Measurements from ENCODE around the gene PIGU. TPM values are rescaled to one million over a fixed set of nuclear protein-coding genes. Genes with fewer than 3 reads are reported as not detected.
"Not testable (repeated sequence)": the region's sequence is repeated elsewhere in the genome, so short reads cannot be mapped to it uniquely, and the experiment has no call there.

Gene PIGU
- polyA plus RNA-seq, 4 donors: 37.0 to 46.1 (median 41.3) TPM

GRCh38 chr20:34539756-34540155 is 137.1 kb downstream of the PIGU start:
- DNase-seq (ENCODE audit: low read depth in 4 of 4, low spot score in 2 of 4): no peak

- DNase-seq (ENCODE audit: low read depth in 4 of 4, low spot score in 2 of 4): no peak
Observed at GRCh38 chr20:34538671-34539123, 138.2 kb downstream of the PIGU start.

- DNase-seq (ENCODE audit: low read depth in 4 of 4, low spot score in 2 of 4): no peak
Observed at GRCh38 chr20:34537651-34538050, 139.2 kb downstream of the PIGU start.

- no peak for DNase-seq (ENCODE audit: low read depth in 4 of 4, low spot score in 2 of 4)
Observed at GRCh38 chr20:34536798-34537394, 140.0 kb downstream of the PIGU start.

GRCh38 chr20:34535857-34536256 is 141.0 kb downstream of the PIGU start:
- no peak for DNase-seq (ENCODE audit: low read depth in 4 of 4, low spot score in 2 of 4)

- DNase-seq (ENCODE audit: low read depth in 4 of 4, low spot score in 2 of 4): no peak
Observed at GRCh38 chr20:34535301-34535840, 141.5 kb downstream of the PIGU start.

- DNase-seq (ENCODE audit: low read depth in 4 of 4, low spot score in 2 of 4): no peak
Observed at GRCh38 chr20:34534391-34535165, 142.3 kb downstream of the PIGU start.

- no peak for DNase-seq (ENCODE audit: low read depth in 4 of 4, low spot score in 2 of 4)
Observed at GRCh38 chr20:34532756-34533155, 144.1 kb downstream of the PIGU start.

- DNase-seq (ENCODE audit: low read depth in 4 of 4, low spot score in 2 of 4): no peak
Observed at GRCh38 chr20:34532320-34532719, 144.6 kb downstream of the PIGU start.

- no peak for DNase-seq (ENCODE audit: low read depth in 4 of 4, low spot score in 2 of 4)
Observed at GRCh38 chr20:34531608-34532265, 145.2 kb downstream of the PIGU start.

GRCh38 chr20:34530342-34530741 is 146.6 kb downstream of the PIGU start:
- no peak for DNase-seq (ENCODE audit: low read depth in 4 of 4, low spot score in 2 of 4)

GRCh38 chr20:34529742-34530141 is 147.2 kb downstream of the PIGU start:
- DNase-seq (ENCODE audit: low read depth in 4 of 4, low spot score in 2 of 4): no peak

GRCh38 chr20:34528921-34529297 is 148.0 kb downstream of the PIGU start:
- no peak for DNase-seq (ENCODE audit: low read depth in 4 of 4, low spot score in 2 of 4)

- no peak for DNase-seq (ENCODE audit: low read depth in 4 of 4, low spot score in 2 of 4)
Observed at GRCh38 chr20:34527016-34527415, 149.9 kb downstream of the PIGU start.

GRCh38 chr20:34526466-34526865 is 150.4 kb downstream of the PIGU start:
- DNase-seq (ENCODE audit: low read depth in 4 of 4, low spot score in 2 of 4): no peak

- no peak for DNase-seq (ENCODE audit: low read depth in 4 of 4, low spot score in 2 of 4)
Observed at GRCh38 chr20:34525709-34526416, 151.0 kb downstream of the PIGU start.

- no peak for DNase-seq (ENCODE audit: low read depth in 4 of 4, low spot score in 2 of 4)
Observed at GRCh38 chr20:34525342-34525708, 151.6 kb downstream of the PIGU start.

GRCh38 chr20:34524426-34524825 is 152.5 kb downstream of the PIGU start:
- DNase-seq (ENCODE audit: low read depth in 4 of 4, low spot score in 2 of 4): no peak

- no peak for DNase-seq (ENCODE audit: low read depth in 4 of 4, low spot score in 2 of 4)
Observed at GRCh38 chr20:34522969-34523871, 153.7 kb downstream of the PIGU start.

GRCh38 chr20:34519841-34520240 is 157.1 kb downstream of the PIGU start:
- not testable (repeated sequence) for DNase-seq (ENCODE audit: low read depth in 4 of 4, low spot score in 2 of 4)

Data from left renal cortex interstitium (tissue), 4 donors.